Mucosa of descending colon (tissue), 3 donors: ENCODE measurements around the gene SH3RF3. TPM values are rescaled to one million over a fixed set of nuclear protein-coding genes. Genes with fewer than 3 reads are reported as not detected.

Experiments
- ATAC-seq: fragments of 200-7000 bp; cut with Tn5 transposase; one replicate; pipeline ENCODE4 v1.9.1; 2020; ENCODE audit warnings: mild to moderate bottlenecking, moderate library complexity
- DNase-seq, 3 donors: peaks; one replicate each; pipeline ENCODE4 v3.0.0-alpha.2; 2020
- H3K36me3 ChIP-seq: fragments of 200-600 bp; one replicate; pipeline ENCODE4 v1.8.0; 2021; ENCODE audit warnings: low read depth, mild to moderate bottlenecking
- H3K4me1 ChIP-seq: fragments of 200-600 bp; one replicate; pipeline ENCODE4 v1.8.0; 2021; ENCODE audit warnings: low read depth, mild to moderate bottlenecking
- H3K4me3 ChIP-seq: fragments of 200-600 bp; one replicate; pipeline ENCODE4 v1.8.0; 2021; ENCODE audit warnings: mild to moderate bottlenecking
- H3K9me3 ChIP-seq: fragments of 200-600 bp; one replicate; pipeline ENCODE4 v1.8.0; 2021; ENCODE audit warnings: mild to moderate bottlenecking
- CTCF ChIP-seq: fragments of 200-600 bp; IDR thresholded peaks from one replicate; pipeline ENCODE4 v1.8.0; 2022; ENCODE audit warnings: antibody characterized with exemption, mild to moderate bottlenecking
- intact Hi-C, 2 donors: fragments of 100-400 bp; cut with DNase I in 1 of 2; cut with micrococcal nuclease in 1 of 2; formaldehyde crosslinking; loops; one replicate each; pipeline versions ENCODE4 v1.11.0 to v1.11.1; 2022; cut with DNase I, micrococcal nuclease
- total RNA-seq, 3 donors: library from RNA; stranded (reverse); fragmentation: NEBNext Ultra II Directional in 2 of 3; extraction: Animal tissue kit (Norgen Biotek cat#: 25700) in 2 of 3; gene quantifications; one replicate each; pipeline versions ENCODE4 v1.2.1 to v1.2.4, GENCODE V29; 2021 to 2023
- donor health status: DM: no; HTN: no; CAD: no; lungs with moderate emphysema.
- donor health status: DM: no; HTN: no; CAD: no.
- donor health status: DM: no; HTN: yes; CAD: no.

SH3RF3 gene
- total RNA-seq, 3 donors from 2014 or later: 1.9 to 3.7 (median 3.0) TPM

GRCh38 chr2:109332880-109333279 lies 203.9 kb downstream of the SH3RF3 start:
- intact Hi-C loops: no loop called here

GRCh38 chr2:109333414-109334210 lies 204.6 kb downstream of the SH3RF3 start:
- DNase-seq: no peak
- ATAC-seq: no peak
- H3K36me3 ChIP-seq: no peaks in the 10 kb centered on the region
- H3K4me1 ChIP-seq: peaks cover 8% of the 10 kb centered on the region
- no peak for TF ChIP-seq CTCF
- H3K9me3 ChIP-seq: no peaks in the 10 kb centered on the region
- intact Hi-C loops: no loop called here
- no peak overlapping the region for H3K4me3 ChIP-seq

More at GRCh38 chr2:109332880-109333279, 203.9 kb downstream of the SH3RF3 start:
- no peak for DNase-seq
- Histone ChIP-seq H3K9me3 (no peaks in the 10 kb centered on the region), H3K36me3 (no peaks in the 10 kb centered on the region), H3K4me1 (peaks cover 8% of the 10 kb centered on the region), H3K4me3 (no peak overlapping the region)
- no peak for ATAC-seq
- TF ChIP-seq CTCF: no peak

- Histone ChIP-seq H3K4me1 (peaks cover 8% of the 10 kb centered on the region), H3K9me3 (no peaks in the 10 kb centered on the region), H3K4me3 (no peak overlapping the region), H3K36me3 (no peaks in the 10 kb centered on the region)
- no peak for TF ChIP-seq CTCF
- no peak for DNase-seq
- intact Hi-C loops: no loop called here
- no peak for ATAC-seq
Measured at GRCh38 chr2:109335631-109336176, 206.7 kb downstream of the SH3RF3 start.

- H3K4me3 ChIP-seq: no peak overlapping the region
- H3K4me1 ChIP-seq: peaks cover 8% of the 10 kb centered on the region
- H3K9me3 ChIP-seq: no peaks in the 10 kb centered on the region
- H3K36me3 ChIP-seq: no peaks in the 10 kb centered on the region
- no peak for DNase-seq
- ATAC-seq: no peak
- intact Hi-C loops: no loop called here
- no peak for TF ChIP-seq CTCF
Measured at GRCh38 chr2:109336296-109336695, 207.3 kb downstream of the SH3RF3 start.

GRCh38 chr2:109337221-109337620 lies 208.2 kb downstream of the SH3RF3 start:
- no peak for TF ChIP-seq CTCF
- DNase-seq (no peak), ATAC-seq (no peak)
- intact Hi-C loops: no loop called here
- peaks cover 3% of the 10 kb centered on the region for H3K4me1 ChIP-seq
- no peaks in the 10 kb centered on the region for H3K9me3 ChIP-seq
- no peaks in the 10 kb centered on the region for H3K36me3 ChIP-seq
- H3K4me3 ChIP-seq: no peak overlapping the region
